Pancreas (tissue), 10 donors: ENCODE data around the gene MID1. TPM values are rescaled to one million over a fixed set of nuclear protein-coding genes. Genes with fewer than 3 reads are reported as not detected.

Experiments used
- ATAC-seq, 4 donors: fragments of 200-7000 bp; cut with Tn5 transposase; one replicate each; pipeline versions ENCODE4 v1.8.0 to v1.9.1; 2020; ENCODE audit warnings: mild to moderate bottlenecking in 4 of 4, moderate library complexity in 4 of 4
- DNase-seq, 6 donors: peaks; one replicate each; pipeline ENCODE4 v3.0.0-alpha.2; 2020
- FAIRE-seq: peaks from 2 replicates; lab custom pipeline; 2012; peaks lifted over from hg19 to GRCh38; lab: Jason Lieb, UNC
- H3K27ac ChIP-seq, 4 donors: fragments of 200-600 bp; sonication (generic); 1 replicate in 3 of 4; 2 replicates in 1 of 4; pipeline versions ENCODE4 v1.5.0 to v1.8.0; 2020
- H3K27me3 ChIP-seq, 4 donors: fragments of 200-600 bp; one replicate each; pipeline ENCODE4 v1.8.0; 2021
- H3K36me3 ChIP-seq, 3 donors: fragments of 200-600 bp; sonication (generic) in 1 of 3; one replicate each; pipeline versions ENCODE4 v1.5.0 to v1.8.0; 2020 to 2021
- H3K4me1 ChIP-seq, 3 donors: fragments of 200-600 bp; one replicate each; pipeline ENCODE4 v1.8.0; 2021
- H3K4me3 ChIP-seq, 4 donors: fragments of 200-600 bp; sonication (generic) in 2 of 4; one replicate each; pipeline versions ENCODE4 v1.5.0 to v1.8.0; 2020 to 2021
- H3K9me3 ChIP-seq, 4 donors: fragments of 200-600 bp; one replicate each; pipeline ENCODE4 v1.8.0; 2021
- CTCF ChIP-seq, 4 donors: fragments of 200-600 bp; sonication (generic) in 3 of 4; IDR thresholded peaks; one replicate each; pipeline versions ENCODE4 v1.5.0 to v1.8.0; 2021; ENCODE audit warnings: antibody characterized with exemption in 4 of 4
- WGBS, 2 donors: extraction: QIAGEN DNeasy Blood & Tissue Kit; methylation state at CpG; one replicate each; pipeline ENCODE4 v1.1.7; 2013; 5-methylcytosine and 5-hydroxymethylcytosine counted together
- intact Hi-C, 3 donors: fragments of 100-400 bp; cut with DNase I; formaldehyde crosslinking; loops; one replicate each; pipeline versions ENCODE4 v1.11.1 to v1.14.2; 2022
- polyA plus RNA-seq, 2 donors: library from polyadenylated mRNA; stranded (reverse); fragments of 200-250 nt; gene quantifications; one replicate each; pipeline ENCODE4 v1.2.3, GENCODE V29; 2013
- total RNA-seq, 6 donors: library from RNA; stranded (reverse); fragmentation: NEBNext Ultra II Directional in 4 of 6; extraction: Animal tissue kit (Norgen Biotek cat#: 25700) in 4 of 6; gene quantifications; one replicate each; pipeline versions ENCODE4 v1.2.1 to v1.2.4, GENCODE V29; 2021 to 2023
- donor health status: healthy with polysubstance abuse.
- donor health status: DM: no; HTN: no; CAD: no; lungs with moderate emphysema.
- donor health status: DM: no; HTN: no; CAD: no.
- donor health status: control.
- donor health status: control.
- donor health status: Bipolar disorder and iron deficiency.
- donor health status: DM: yes; HTN: yes; CAD: no.
- donor health status: DM: no; HTN: no; CAD: no.
- donor health status: DM: no; HTN: no; CAD: no.
- donor health status: DM: yes; HTN: yes; CAD: no.

MID1 gene
- total and polyA plus RNA-seq, 8 donors, result 3.3 to 19.2 (median 5.1) TPM

- Histone ChIP-seq H3K36me3 (no peaks in the 10 kb centered on the region), H3K9me3 (no peaks in the 10 kb centered on the region), H3K27me3 (peaks cover 0 to 3% (median 0%) of the 10 kb centered on the region in 4 donors), H3K27ac (peak overlapping the region in 2 of 4 donors; percentile 40 to 48), H3K4me3 (no peak overlapping the region), H3K4me1 (peaks cover 0 to 9% (median 0%) of the 10 kb centered on the region in 3 donors)
- peak; percentile 25 to 71 (median 53) for TF ChIP-seq CTCF (IDR thresholded peaks at IDR 0.05)
- 33 to 35% methylated on average over 14 of the region's 14 CpGs for WGBS, 2 donors
- peak in 4 of 6 donors; percentile 38 to 55 (median 39) for DNase-seq
- peak in 3 of 4 donors; percentile 69 to 78 (median 77) for ATAC-seq
- intact Hi-C loops, result no loop called here
- peak; percentile 97 for FAIRE-seq
Observed at GRCh38 chrX:10615931-10616774, 4.2 kb downstream of the MID1 start.

GRCh38 chrX:10612215-10612614 is 8.2 kb downstream of the MID1 start:
- FAIRE-seq (peak; percentile 94), DNase-seq (no peak), ATAC-seq (peak in 2 of 4 donors; percentile 23 to 36)
- H3K27me3 ChIP-seq, result peaks cover 0 to 3% (median 0%) of the 10 kb centered on the region in 4 donors
- H3K4me1 ChIP-seq, result peaks cover 0 to 12% (median 0%) of the 10 kb centered on the region in 3 donors
- peak overlapping the region in 2 of 4 donors; percentile 1 to 29 for H3K27ac ChIP-seq
- WGBS, 2 donors, result 57 to 58% methylated on average over 4 of the region's 4 CpGs
- no peak for TF ChIP-seq CTCF (IDR thresholded peaks at IDR 0.05)
- no peaks in the 10 kb centered on the region for H3K36me3 ChIP-seq
- H3K4me3 ChIP-seq, result no peak overlapping the region
- intact Hi-C loops, result no loop called here
- no peaks in the 10 kb centered on the region for H3K9me3 ChIP-seq

- Histone ChIP-seq H3K4me3 (no peak overlapping the region), H3K27ac (peak overlapping the region in 2 of 4 donors; percentile 1 to 29), H3K4me1 (peaks cover 0 to 12% (median 0%) of the 10 kb centered on the region in 3 donors), H3K36me3 (no peaks in the 10 kb centered on the region), H3K9me3 (no peaks in the 10 kb centered on the region), H3K27me3 (peaks cover 0 to 5% (median 0%) of the 10 kb centered on the region in 4 donors)
- DNase-seq, result no peak
- WGBS, 2 donors, result 35 to 40% methylated on average over 4 of the region's 4 CpGs
- intact Hi-C loops, result no loop called here
- peak in 1 of 4 donors; percentile 25 for ATAC-seq
- no peak for TF ChIP-seq CTCF (IDR thresholded peaks at IDR 0.05)
- FAIRE-seq, result peak; percentile 90
Observed at GRCh38 chrX:10611441-10612090, 8.8 kb downstream of the MID1 start.

GRCh38 chrX:10608099-10608498 is 12.3 kb downstream of the MID1 start:
- Histone ChIP-seq H3K4me1 (peaks cover 0 to 3% (median 0%) of the 10 kb centered on the region in 3 donors), H3K9me3 (no peaks in the 10 kb centered on the region), H3K27ac (no peak overlapping the region), H3K36me3 (no peaks in the 10 kb centered on the region), H3K27me3 (peaks cover 0 to 15% (median 0%) of the 10 kb centered on the region in 4 donors), H3K4me3 (no peak overlapping the region)
- FAIRE-seq, result no peak
- ATAC-seq, result no peak
- intact Hi-C loops, result no loop called here
- no peak for DNase-seq
- 70 to 79% methylated on average over 3 of the region's 3 CpGs for WGBS, 2 donors
- no peak for TF ChIP-seq CTCF (IDR thresholded peaks at IDR 0.05)
